DMS79 treated with DMSO at 0.1 percent for 48 hours (cell line): ENCODE results near the gene CHCHD1.
"Not testable (repeated sequence)": the region's sequence is repeated elsewhere in the genome, so short reads cannot be mapped to it uniquely, and the experiment has no call there.

ENCODE experiments used
- DNase-seq: peaks from one replicate; lab custom pipeline; 2025; lab: John Stamatoyannopoulos, UW

Gene CHCHD1

GRCh38 chr10:73769396-73769795, 12.5 kb upstream of the CHCHD1 start:
- DNase-seq, result no peak

- no peak for DNase-seq
Observed at GRCh38 chr10:73771722-73772280, 10.0 kb upstream of the CHCHD1 start.

- peak; percentile 40 for DNase-seq
Observed at GRCh38 chr10:73772281-73773151, 9.3 kb upstream of the CHCHD1 start.

- no peak for DNase-seq
Observed at GRCh38 chr10:73773152-73773879, 8.5 kb upstream of the CHCHD1 start.

GRCh38 chr10:73774637-73775036, 7.2 kb upstream of the CHCHD1 start:
- DNase-seq, result no peak

- DNase-seq, result no peak
Observed at GRCh38 chr10:73779018-73779417, 2.8 kb upstream of the CHCHD1 start.

- no peak for DNase-seq
Observed at GRCh38 chr10:73779539-73780197, 2.2 kb upstream of the CHCHD1 start.

GRCh38 chr10:73780301-73780700, 1.5 kb upstream of the CHCHD1 start:
- DNase-seq, result no peak

- DNase-seq, result no peak
Observed at GRCh38 chr10:73780966-73781365, 882 bp upstream of the CHCHD1 start.

- no peak for DNase-seq
Observed at GRCh38 chr10:73781548-73781878, 335 bp upstream of the CHCHD1 start.

- DNase-seq, result no peak
Observed at GRCh38 chr10:73782749-73783085, 869 bp downstream of the CHCHD1 start.

- DNase-seq, result peak; percentile 78
Observed at GRCh38 chr10:73785211-73785720, 3.4 kb downstream of the CHCHD1 start, which contains the start of gene ZSWIM8. Gene ZSWIM8, plus strand, starts transcription at chr10:73785606. Its CDS starts 273 bp downstream, at chr10:73785879.

GRCh38 chr10:73785721-73786511, 4.1 kb downstream of the CHCHD1 start:
- no peak for DNase-seq

GRCh38 chr10:73786512-73786885, 4.7 kb downstream of the CHCHD1 start:
- no peak for DNase-seq

GRCh38 chr10:73787031-73787800, 5.4 kb downstream of the CHCHD1 start:
- not testable (repeated sequence) for DNase-seq

GRCh38 chr10:73788864-73789658, 7.2 kb downstream of the CHCHD1 start:
- no peak for DNase-seq

- DNase-seq, result no peak
Observed at GRCh38 chr10:73789659-73790055, 7.8 kb downstream of the CHCHD1 start.

GRCh38 chr10:73790886-73791625, 9.2 kb downstream of the CHCHD1 start:
- DNase-seq, result no peak

GRCh38 chr10:73791871-73792400, 10.1 kb downstream of the CHCHD1 start:
- DNase-seq, result no peak
